Heart left ventricle (tissue), 16 donors: ENCODE measurements around the gene COL2A1. TPM values are rescaled to one million over a fixed set of nuclear protein-coding genes. Genes with fewer than 3 reads are reported as not detected.

ENCODE experiments used
- ATAC-seq, 4 donors: fragments of 200-7000 bp; cut with Tn5 transposase; one replicate each; pipeline ENCODE4 v1.9.1; 2020 to 2022; ENCODE audit warnings: moderate library complexity in 4 of 4, mild to moderate bottlenecking in 3 of 4, moderate number of reproducible peaks in 1 of 4
- DNase-seq, 5 donors: peaks; one replicate each; pipeline ENCODE4 v3.0.0-alpha.2; 2020
- H3K27ac ChIP-seq, 12 donors: fragments of 200-600 bp; sonication (generic) in 4 of 12; one replicate each; pipeline versions ENCODE4 v1.5.0 to v1.8.0; 2016 to 2022; ENCODE audit warnings: mild to moderate bottlenecking in 2 of 12
- H3K27me3 ChIP-seq, 9 donors: fragments of 200-600 bp; sonication (generic) in 2 of 9; one replicate each; pipeline versions ENCODE4 v1.5.1 to v1.8.0; 2016 to 2022; ENCODE audit warnings: mild to moderate bottlenecking in 3 of 9
- H3K36me3 ChIP-seq, 9 donors: fragments of 200-600 bp; sonication (generic) in 2 of 9; one replicate each; pipeline versions ENCODE4 v1.5.0 to v1.8.0; 2018 to 2022; ENCODE audit warnings: mild to moderate bottlenecking in 2 of 9
- H3K4me1 ChIP-seq, 12 donors: fragments of 200-600 bp; sonication (generic) in 4 of 12; one replicate each; pipeline versions ENCODE4 v1.5.0 to v1.8.0; 2016 to 2022; ENCODE audit warnings: mild to moderate bottlenecking in 3 of 12
- H3K4me3 ChIP-seq, 12 donors: fragments of 200-600 bp; sonication (generic) in 4 of 12; one replicate each; pipeline versions ENCODE4 v1.5.0 to v1.8.0; 2017 to 2022; ENCODE audit warnings: mild to moderate bottlenecking in 9 of 12, moderate library complexity in 4 of 12
- H3K9me3 ChIP-seq, 12 donors: fragments of 200-600 bp; sonication (generic) in 4 of 12; one replicate each; pipeline versions ENCODE4 v1.5.0 to v1.8.0; 2016 to 2022; ENCODE audit warnings: mild to moderate bottlenecking in 1 of 12
- POLR2A ChIP-seq, 2 donors: fragments of 450-650 bp; IDR thresholded peaks; one replicate each; pipeline ENCODE4 v1.6.1; 2017; ENCODE audit warnings: antibody characterized with exemption in 2 of 2, mild to moderate bottlenecking in 2 of 2, moderate library complexity in 2 of 2
- WGBS, 4 donors: extraction: QIAGEN DNeasy Blood & Tissue Kit in 2 of 4; methylation state at CpG; one replicate each; pipeline versions ENCODE4 v1.1.5 to v1.1.7; 2013 to 2018; 5-methylcytosine and 5-hydroxymethylcytosine counted together
- intact Hi-C, 10 donors: fragments of 100-400 bp; cut with DNase I; formaldehyde crosslinking; loops; one replicate each; pipeline versions ENCODE4 v1.11.1 to v1.14.2; 2022
- polyA plus RNA-seq, 2 donors: library from polyadenylated mRNA; stranded (reverse); fragments of 200-250 nt; gene quantifications; one replicate each; pipeline ENCODE4 v1.2.3, GENCODE V29; 2013
- total RNA-seq, 9 donors: library from RNA; depleted of rRNA in 2 of 9; stranded (reverse); fragments of >200 nt in 2 of 9; fragmentation: NEBNext Ultra II Directional in 3 of 9; extraction: Animal tissue kit (Norgen Biotek cat#: 25700) in 3 of 9; gene quantifications; one replicate each; pipeline versions ENCODE4 v1.1.0 to v1.2.4, GENCODE V29; 2016 to 2023
- TF ChIP-seq, protein P1 (sequence below), 12 donors: fragments of 200-600 bp; sonication (generic) in 4 of 12; IDR thresholded peaks; one replicate each; pipeline versions ENCODE4 v1.5.0 to v1.8.0; 2018 to 2022; ENCODE audit warnings: antibody characterized with exemption in 12 of 12, mild to moderate bottlenecking in 5 of 12
- donor health status: ischemic (EF 13 %, LVEDD 7.1; RV severe dilation, severe dysfunction).
- donor health status: healthy with polysubstance abuse.
- donor health status: DM: no; HTN: yes; CAD: no.
- donor health status: DM: no; HTN: no; CAD: no.
- donor health status: ischemic (EF 25% LVEDD 6.9; RV normal size, moderate dysfunction).
- donor health status: ischemic (EF 25% LVEDD 5.7; RV mildly dilated, moderate dysfunction).
- donor health status: healthy.
- donor health status: DM: yes; HTN: yes; CAD: no.
- donor health status: ischemic (EF 35%, LVEDD 5.7; RV mildly dilated, moderate dysfunction).
- donor health status: nonischemic (EF 11% LVEDD 7.7; RV severe dilation, severe dysfunction).
- donor health status: DM: yes; HTN: yes; CAD: no.
- donor health status: PGD.
- donor health status: ischemic (EF 29% LVEDD 5.4; RV normal size, mild dysfunction).
- donor health status: nonischemic (EF 23%, LVEDD 6.1; RV moderate dilation, normal function).

COL2A1 gene
- total and polyA plus RNA-seq, 11 donors = 0.04 to 0.39 (median 0.05) TPM; not detected in 8

DNA sequence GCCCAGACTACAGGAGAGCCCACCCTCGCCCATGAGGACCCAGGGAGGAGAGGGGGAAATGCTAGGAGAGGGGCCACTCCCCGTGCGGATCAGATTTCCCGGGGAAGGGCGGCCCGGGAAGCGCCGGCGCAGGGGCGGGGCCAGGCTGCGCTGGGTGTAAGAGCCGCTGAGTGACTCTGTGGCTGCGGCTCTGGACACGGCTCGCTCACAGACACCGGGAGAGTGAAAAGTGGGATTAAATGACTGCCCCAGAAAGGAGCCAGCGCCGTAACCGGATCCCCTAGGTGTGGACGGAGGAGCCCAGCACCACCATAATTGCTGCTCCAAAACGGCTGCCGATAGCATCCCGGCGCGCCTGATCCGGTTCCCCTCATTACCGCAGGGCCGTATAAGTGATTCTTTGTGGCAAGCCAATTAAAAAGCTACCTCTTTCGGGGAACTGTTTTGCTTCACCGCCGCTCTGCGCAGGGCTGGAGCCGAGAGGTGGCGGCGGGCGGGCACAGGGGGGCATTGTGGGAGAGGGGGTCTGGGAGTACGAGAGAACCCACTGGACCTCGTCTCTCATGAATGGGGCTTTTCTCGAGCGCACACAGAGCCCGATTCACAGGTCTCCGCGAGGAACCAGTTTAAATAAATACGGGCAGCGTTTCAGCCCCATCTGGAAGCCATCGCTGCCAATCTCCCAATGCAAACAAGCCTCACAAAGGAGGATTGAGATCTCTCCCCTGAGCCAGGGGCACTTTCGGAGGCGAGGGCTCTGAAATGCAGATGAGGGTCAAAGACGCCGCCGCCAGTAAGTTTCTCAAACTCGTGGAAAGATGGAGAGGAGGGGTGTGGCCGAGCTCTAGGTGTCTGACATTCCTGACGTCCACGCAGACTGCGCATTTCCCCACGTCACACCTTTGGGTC is 2.5 kb downstream of the COL2A1 start:
- DNase-seq = peak in 4 of 5 donors; percentile 50 to 64 (median 56)
- Histone ChIP-seq H3K4me3 (peak overlapping the region; percentile 6 to 65 (median 54)), H3K9me3 (no peaks in the 10 kb centered on the region), H3K27ac (peak overlapping the region in 7 of 12 donors; percentile 11 to 65 (median 47)), H3K4me1 (peaks cover 3 to 47% (median 40%) of the 10 kb centered on the region in 12 donors), H3K27me3 (peaks cover 20 to 88% (median 41%) of the 10 kb centered on the region in 9 donors), H3K36me3 (no peaks in the 10 kb centered on the region)
- peak; percentile 77 to 93 (median 85) for ATAC-seq
- intact Hi-C loops = loop anchor here in 2 of 10 donors (5.0 kb wide), 1 partner anchor 39 kb away; the partner anchor contains the start of gene TMEM106C (in 2 of the 2)
- TF ChIP-seq, protein P1, sequence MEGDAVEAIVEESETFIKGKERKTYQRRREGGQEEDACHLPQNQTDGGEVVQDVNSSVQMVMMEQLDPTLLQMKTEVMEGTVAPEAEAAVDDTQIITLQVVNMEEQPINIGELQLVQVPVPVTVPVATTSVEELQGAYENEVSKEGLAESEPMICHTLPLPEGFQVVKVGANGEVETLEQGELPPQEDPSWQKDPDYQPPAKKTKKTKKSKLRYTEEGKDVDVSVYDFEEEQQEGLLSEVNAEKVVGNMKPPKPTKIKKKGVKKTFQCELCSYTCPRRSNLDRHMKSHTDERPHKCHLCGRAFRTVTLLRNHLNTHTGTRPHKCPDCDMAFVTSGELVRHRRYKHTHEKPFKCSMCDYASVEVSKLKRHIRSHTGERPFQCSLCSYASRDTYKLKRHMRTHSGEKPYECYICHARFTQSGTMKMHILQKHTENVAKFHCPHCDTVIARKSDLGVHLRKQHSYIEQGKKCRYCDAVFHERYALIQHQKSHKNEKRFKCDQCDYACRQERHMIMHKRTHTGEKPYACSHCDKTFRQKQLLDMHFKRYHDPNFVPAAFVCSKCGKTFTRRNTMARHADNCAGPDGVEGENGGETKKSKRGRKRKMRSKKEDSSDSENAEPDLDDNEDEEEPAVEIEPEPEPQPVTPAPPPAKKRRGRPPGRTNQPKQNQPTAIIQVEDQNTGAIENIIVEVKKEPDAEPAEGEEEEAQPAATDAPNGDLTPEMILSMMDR (IDR thresholded peaks at IDR 0.05) = no peak
- TF ChIP-seq POLR2A (IDR thresholded peaks at IDR 0.05) = no peak
- 0 to 2% (median 1%) methylated on average over 51 to 57 of the region's 57 CpGs for WGBS, 4 donors

DNA sequence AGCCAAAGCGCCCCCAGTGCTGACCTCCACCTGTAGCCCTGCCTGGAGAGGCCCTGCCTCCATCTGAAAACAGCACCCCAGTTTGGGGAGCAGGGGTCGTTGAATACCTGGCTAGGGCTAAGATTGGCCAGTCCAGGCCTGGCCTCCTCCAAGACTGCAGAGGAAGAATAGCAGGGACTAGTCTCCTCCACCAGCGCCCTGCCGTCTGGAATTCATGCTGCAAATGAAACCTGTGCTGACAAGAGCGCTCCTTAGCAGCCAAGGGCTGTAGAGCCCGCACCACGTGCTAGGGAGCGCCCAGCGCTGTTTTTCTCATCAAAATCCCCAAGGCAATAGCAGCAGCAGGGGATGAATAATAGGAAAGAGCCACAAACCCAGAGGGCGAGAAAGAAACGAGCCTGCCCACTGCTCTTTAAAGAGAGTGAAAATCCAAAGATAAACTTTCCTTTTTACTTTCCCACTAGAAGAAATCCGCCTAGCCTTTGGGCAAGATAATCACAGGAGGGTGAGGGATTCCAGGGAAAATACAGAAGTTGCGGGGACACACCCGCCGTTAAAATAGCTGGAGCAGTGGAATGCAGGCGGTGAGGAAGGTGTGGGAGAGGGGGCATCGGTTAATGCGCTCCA is 3.3 kb downstream of the COL2A1 start:
- Histone ChIP-seq H3K36me3 (no peaks in the 10 kb centered on the region), H3K4me3 (peak overlapping the region; percentile 6 to 65 (median 54)), H3K9me3 (no peaks in the 10 kb centered on the region), H3K4me1 (peaks cover 3 to 53% (median 41%) of the 10 kb centered on the region in 12 donors), H3K27ac (peak overlapping the region in 7 of 12 donors; percentile 11 to 65 (median 47)), H3K27me3 (peaks cover 20 to 81% (median 38%) of the 10 kb centered on the region in 9 donors)
- intact Hi-C loops = loop anchor here in 2 of 10 donors (5.0 kb wide), 1 partner anchor 39 kb away; the partner anchor contains the start of gene TMEM106C (in 2 of the 2)
- 8 to 10% (median 9%) methylated on average over 18 of the region's 18 CpGs for WGBS, 4 donors
- ATAC-seq (peak in 3 of 4 donors; percentile 41 to 80 (median 61)), DNase-seq (peak in 3 of 5 donors; percentile 32 to 57 (median 48))
- TF ChIP-seq, protein P1 (IDR thresholded peaks at IDR 0.05) = no peak
- no peak for TF ChIP-seq POLR2A (IDR thresholded peaks at IDR 0.05)

DNA sequence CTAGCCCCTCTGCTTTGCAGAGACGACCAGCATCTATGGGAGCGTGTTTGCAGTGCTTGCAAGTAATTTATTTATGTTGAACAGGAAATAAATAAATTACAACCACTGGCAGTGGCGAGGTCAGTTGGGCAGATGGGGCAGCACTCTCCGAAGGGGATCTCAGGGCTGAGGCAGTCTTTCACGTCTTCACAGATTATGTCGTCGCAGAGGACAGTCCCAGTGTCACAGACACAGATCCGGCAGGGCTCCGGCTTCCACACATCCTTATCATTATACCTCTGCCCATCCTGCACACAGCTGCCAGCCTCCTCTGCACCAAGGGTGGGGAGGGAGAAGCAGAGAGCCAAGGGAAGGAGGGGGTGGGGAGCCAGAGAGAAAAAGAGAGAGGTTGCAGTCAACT is 4.5 kb downstream of the COL2A1 start:
- Histone ChIP-seq H3K9me3 (no peaks in the 10 kb centered on the region), H3K4me3 (no peak overlapping the region), H3K27ac (no peak overlapping the region), H3K36me3 (no peaks in the 10 kb centered on the region), H3K27me3 (peaks cover 11 to 69% (median 26%) of the 10 kb centered on the region in 9 donors), H3K4me1 (peaks cover 3 to 52% (median 42%) of the 10 kb centered on the region in 12 donors)
- ATAC-seq = no peak
- 78 to 82% (median 79%) methylated on average over 9 of the region's 9 CpGs for WGBS, 4 donors
- intact Hi-C loops = loop anchor here in 2 of 10 donors (5.0 kb wide), 1 partner anchor 38 kb away; the partner anchor contains the start of gene TMEM106C (in 2 of the 2)
- TF ChIP-seq, protein P1 (IDR thresholded peaks at IDR 0.05) = no peak
- TF ChIP-seq POLR2A (IDR thresholded peaks at IDR 0.05) = no peak
- no peak for DNase-seq
